ENCODE results near the gene CHTOP. TPM values are rescaled to one million over a fixed set of nuclear protein-coding genes. Genes with fewer than 3 reads are reported as not detected.
A peak's percentile ranks its signal among the peaks of the same experiment; 100 is the strongest.

The CHTOP gene
- total RNA-seq, 2 experiments from 2014 or later, result 97.1 to 102 TPM

- H3K36me3 Mint-ChIP-seq (ENCODE audit: low read depth), result peaks cover 50% of the 10 kb centered on the region
- no peak for TF ChIP-seq CTCF (IDR thresholded peaks at IDR 0.05)
Measured at GRCh38 chr1:153659656-153660055, 25.8 kb downstream of the CHTOP start.

GRCh38 chr1:153661111-153661708 lies 27.3 kb downstream of the CHTOP start:
- POLR2A ChIA-PET, result interaction anchor here (0.6 to 5.0 kb wide), 3 partner anchors 11 to 43 kb away, joined by 3 to 61 read pairs (median 4); partner anchors contain the start of gene CHTOP
- TF ChIP-seq CTCF (IDR thresholded peaks at IDR 0.05), result no peak
- H3K4me3 Mint-ChIP-seq, result peak overlapping the region; percentile 51
- H3K36me3 Mint-ChIP-seq (ENCODE audit: low read depth), result peaks cover 66% of the 10 kb centered on the region
- ATAC-seq (ENCODE audit: poor library complexity), result no peak
- Histone ChIP-seq H3K4me3 (ENCODE audit: low read length) (no peak overlapping the region), H3K4me1 (ENCODE audit: insufficient read depth, low read length) (peaks cover 22% of the 10 kb centered on the region), H3K27ac (ENCODE audit: low read depth in 1 of 2, low read length in 2 of 2) (no peak overlapping the region), H3K27me3 (ENCODE audit: control insufficient read depth in 1 of 2, insufficient read depth in 2 of 2, low read length in 2 of 2) (no peaks in the 10 kb centered on the region), H3K36me3 (ENCODE audit: insufficient read depth, low read length) (peaks cover 57% of the 10 kb centered on the region), H3K9me3 (ENCODE audit: control insufficient read depth in 1 of 2, insufficient read depth in 1 of 2, low read length in 2 of 2) (no peaks in the 10 kb centered on the region)
- H3K4me1 Mint-ChIP-seq (ENCODE audit: low read depth), result peaks cover 16% of the 10 kb centered on the region
- CTCF ChIA-PET, result no interaction called here
- no peaks in the 10 kb centered on the region for H3K9me3 Mint-ChIP-seq
- intact Hi-C loops (cut with DNase I, micrococcal nuclease), result no loop called here
- DNase-seq, result no peak
- peak overlapping the region; percentile 65 for H3K27ac Mint-ChIP-seq
- H3K27me3 Mint-ChIP-seq, result no peaks in the 10 kb centered on the region

More at GRCh38 chr1:153659656-153660055, 25.8 kb downstream of the CHTOP start:
- CTCF ChIA-PET, result interaction anchor here (0.6 to 1.7 kb wide), 4 partner anchors 12 to 1599 kb away, joined by 3 to 4 read pairs (median 3); partner anchors contain the start of gene ILF2
- peaks cover 42% of the 10 kb centered on the region for H3K36me3 ChIP-seq (ENCODE audit: insufficient read depth, low read length)
- ATAC-seq (ENCODE audit: poor library complexity) (no peak), DNase-seq (no peak)
- no peaks in the 10 kb centered on the region for H3K27me3 ChIP-seq (ENCODE audit: control insufficient read depth in 1 of 2, insufficient read depth in 2 of 2, low read length in 2 of 2)
- Mint-ChIP-seq H3K27ac (peak overlapping the region; percentile 94), H3K27me3 (no peaks in the 10 kb centered on the region), H3K4me3 (peak overlapping the region; percentile 97), H3K9me3 (no peaks in the 10 kb centered on the region), H3K4me1 (ENCODE audit: low read depth) (peaks cover 16% of the 10 kb centered on the region)
- peaks cover 22% of the 10 kb centered on the region for H3K4me1 ChIP-seq (ENCODE audit: insufficient read depth, low read length)
- no peaks in the 10 kb centered on the region for H3K9me3 ChIP-seq (ENCODE audit: control insufficient read depth in 1 of 2, insufficient read depth in 1 of 2, low read length in 2 of 2)
- no peak overlapping the region for H3K4me3 ChIP-seq (ENCODE audit: low read length)
- intact Hi-C loops (cut with DNase I, micrococcal nuclease), result loop anchor here in 1 of 2 experiments (1.0 to 5.0 kb wide), 2 partner anchors 10 to 68 kb away; partner anchors contain the start of gene INTS3
- no peak overlapping the region for H3K27ac ChIP-seq (ENCODE audit: low read depth in 1 of 2, low read length in 2 of 2)
- POLR2A ChIA-PET, result interaction anchor here (1.1 to 5.0 kb wide), 8 partner anchors 9 to 331 kb away, joined by 3 to 61 read pairs (median 6); partner anchors contain the start of genes CHTOP, ILF2 and RPS27

- Mint-ChIP-seq H3K4me1 (ENCODE audit: low read depth) (peaks cover 16% of the 10 kb centered on the region), H3K27ac (no peak overlapping the region), H3K27me3 (no peaks in the 10 kb centered on the region), H3K9me3 (no peaks in the 10 kb centered on the region), H3K36me3 (ENCODE audit: low read depth) (peaks cover 77% of the 10 kb centered on the region), H3K4me3 (peak overlapping the region; percentile 2)
- Histone ChIP-seq H3K4me3 (ENCODE audit: low read length) (no peak overlapping the region), H3K27ac (ENCODE audit: low read depth in 1 of 2, low read length in 2 of 2) (no peak overlapping the region), H3K27me3 (ENCODE audit: control insufficient read depth in 1 of 2, insufficient read depth in 2 of 2, low read length in 2 of 2) (no peaks in the 10 kb centered on the region), H3K4me1 (ENCODE audit: insufficient read depth, low read length) (peaks cover 22% of the 10 kb centered on the region), H3K36me3 (ENCODE audit: insufficient read depth, low read length) (peaks cover 68% of the 10 kb centered on the region), H3K9me3 (ENCODE audit: control insufficient read depth in 1 of 2, insufficient read depth in 1 of 2, low read length in 2 of 2) (no peaks in the 10 kb centered on the region)
- DNase-seq (no peak), ATAC-seq (ENCODE audit: poor library complexity) (no peak)
- TF ChIP-seq CTCF (IDR thresholded peaks at IDR 0.05), result no peak
- ChIA-PET POLR2A (interaction anchor here (0.9 to 5.0 kb wide), 2 partner anchors 13 to 28 kb away, joined by 3 to 61 read pairs; partner anchors contain the start of gene CHTOP), CTCF (interaction anchor here (0.7 kb wide), 1 partner anchor 9 kb away, joined by 3 read pairs; the partner anchor contains the start of gene ILF2)
- intact Hi-C loops (cut with DNase I, micrococcal nuclease), result no loop called here
Measured at GRCh38 chr1:153662269-153662668, 28.4 kb downstream of the CHTOP start.

All from CD4-positive, alpha-beta T cell (primary cell).